Measurements from ENCODE around the gene SOAT1. TPM values are rescaled to one million over a fixed set of nuclear protein-coding genes. Genes with fewer than 3 reads are reported as not detected.

SOAT1 gene
- total and polyA plus RNA-seq, 8 donors, result 2.9 to 179 (median 6.6) TPM

DNA sequence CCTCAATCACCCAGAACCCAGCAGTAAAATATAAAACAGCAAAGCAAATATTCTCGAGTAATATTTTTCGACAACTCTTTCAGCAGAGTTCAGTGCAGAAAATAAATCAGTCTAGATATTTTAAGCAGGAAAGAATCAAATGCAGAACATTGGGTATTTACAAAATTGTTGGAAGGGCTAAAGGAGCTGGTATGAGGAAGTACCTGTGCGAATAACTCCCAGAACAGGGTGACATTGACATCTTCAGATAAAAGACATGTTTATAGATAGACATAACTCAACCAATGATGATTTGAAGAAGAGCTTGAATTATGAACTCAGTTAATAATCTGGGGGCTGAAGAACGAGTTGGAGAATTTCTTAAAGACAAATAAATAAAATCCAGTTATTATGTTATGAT, 78.6 kb downstream of the SOAT1 start:
- Histone ChIP-seq H3K27ac (no peak overlapping the region), H3K4me1 (no peaks in the 10 kb centered on the region), H3K9me3 (no peaks in the 10 kb centered on the region), H3K4me3 (no peak overlapping the region), H3K27me3 (no peaks in the 10 kb centered on the region), H3K36me3 (no peaks in the 10 kb centered on the region)
- TF ChIP-seq EP300 (IDR thresholded peaks at IDR 0.05) (no peak), POLR2A (IDR thresholded peaks at IDR 0.05) (no peak), CTCF (IDR thresholded peaks at IDR 0.05) (no peak), POLR2AphosphoS5 (IDR thresholded peaks at IDR 0.05) (no peak)
- DNase-seq, result no peak
- 58 to 79% (median 77%) methylated on average over 4 of the region's 4 CpGs for WGBS, 5 donors
- intact Hi-C loops (cut with DNase I; ENCODE audit: low total_unique reads), result no loop called here

DNA sequence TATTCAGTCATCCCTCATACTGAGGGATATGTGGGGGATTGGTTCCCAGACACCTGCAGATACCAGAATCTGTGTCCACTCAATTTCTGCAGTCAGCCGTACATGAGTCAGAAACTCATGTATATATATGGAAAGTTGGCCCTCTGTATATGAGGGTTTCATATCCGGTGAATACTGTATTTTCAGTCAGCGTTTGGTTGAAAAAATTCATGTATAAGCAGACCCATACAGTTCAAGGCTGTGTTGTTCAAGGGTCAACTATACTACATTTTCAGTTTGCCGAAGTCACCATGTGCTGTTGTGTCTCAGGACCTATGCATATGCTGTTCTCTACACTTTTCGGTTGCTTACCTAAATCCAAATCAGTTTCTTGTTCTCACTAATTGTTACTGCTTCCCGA, 82.6 kb downstream of the SOAT1 start:
- H3K9me3 ChIP-seq, result no peaks in the 10 kb centered on the region
- 85 to 95% (median 92%) methylated on average over 6 of the region's 6 CpGs for WGBS, 5 donors
- H3K4me1 ChIP-seq, result no peaks in the 10 kb centered on the region
- no peaks in the 10 kb centered on the region for H3K27me3 ChIP-seq
- no peak overlapping the region for H3K27ac ChIP-seq
- intact Hi-C loops (cut with DNase I; ENCODE audit: low total_unique reads), result no loop called here
- no peak overlapping the region for H3K4me3 ChIP-seq
- DNase-seq, result no peak
- no peaks in the 10 kb centered on the region for H3K36me3 ChIP-seq
- no peak for TF ChIP-seq CTCF (IDR thresholded peaks at IDR 0.05)
- TF ChIP-seq EP300 (IDR thresholded peaks at IDR 0.05), result no peak
- no peak for TF ChIP-seq POLR2A (IDR thresholded peaks at IDR 0.05)
- no peak for TF ChIP-seq POLR2AphosphoS5 (IDR thresholded peaks at IDR 0.05)

- no peaks in the 10 kb centered on the region for H3K27me3 ChIP-seq
- no peak overlapping the region for H3K27ac ChIP-seq
- H3K4me3 ChIP-seq, result no peak overlapping the region
- intact Hi-C loops (cut with DNase I; ENCODE audit: low total_unique reads), result no loop called here
- no peaks in the 10 kb centered on the region for H3K36me3 ChIP-seq
- H3K9me3 ChIP-seq, result no peaks in the 10 kb centered on the region
- DNase-seq, result no peak
- TF ChIP-seq POLR2A (IDR thresholded peaks at IDR 0.05), result no peak
- no peak for TF ChIP-seq CTCF (IDR thresholded peaks at IDR 0.05)
- TF ChIP-seq EP300 (IDR thresholded peaks at IDR 0.05), result no peak
- TF ChIP-seq POLR2AphosphoS5 (IDR thresholded peaks at IDR 0.05), result no peak
- H3K4me1 ChIP-seq, result no peaks in the 10 kb centered on the region
Measured at GRCh38 chr1:179380299-179380698, 86.7 kb downstream of the SOAT1 start.

DNA sequence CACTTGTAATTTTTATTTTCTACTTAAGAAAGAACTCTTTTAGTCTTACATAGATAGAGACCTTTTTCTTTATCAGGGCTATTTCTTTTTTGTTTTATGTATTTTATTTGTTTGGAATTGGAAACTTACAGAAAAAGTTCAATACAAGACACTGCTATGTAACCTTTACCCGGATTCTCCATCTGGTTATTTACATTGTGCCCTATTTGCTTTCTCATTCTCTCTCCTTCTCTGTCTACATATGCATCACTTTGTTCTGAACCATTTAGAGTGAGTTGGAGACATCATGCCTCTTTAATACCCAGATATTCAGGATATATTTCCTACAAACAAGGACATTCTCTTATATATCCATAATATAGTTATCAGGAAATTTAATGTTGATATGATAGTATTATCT, 90.4 kb downstream of the SOAT1 start:
- 54 to 67% (median 62%) methylated on average over 1 of the region's 1 CpG for WGBS, 5 donors
- no peak for TF ChIP-seq EP300 (IDR thresholded peaks at IDR 0.05)
- TF ChIP-seq POLR2AphosphoS5 (IDR thresholded peaks at IDR 0.05), result no peak
- TF ChIP-seq CTCF (IDR thresholded peaks at IDR 0.05), result no peak
- TF ChIP-seq POLR2A (IDR thresholded peaks at IDR 0.05), result no peak
- intact Hi-C loops (cut with DNase I; ENCODE audit: low total_unique reads), result no loop called here

More for the DNA sequence above, 90.4 kb downstream of the SOAT1 start:
- H3K27me3 ChIP-seq, result no peaks in the 10 kb centered on the region
- H3K4me1 ChIP-seq, result no peaks in the 10 kb centered on the region
- DNase-seq, result no peak
- no peak overlapping the region for H3K4me3 ChIP-seq
- no peak overlapping the region for H3K27ac ChIP-seq
- no peaks in the 10 kb centered on the region for H3K36me3 ChIP-seq
- no peaks in the 10 kb centered on the region for H3K9me3 ChIP-seq

Data from stomach (tissue), 9 donors.